K562 (cell line): ENCODE data around the gene ARL2.

Experiments used
- CBX3 ChIP-seq, 2 experiments: IDR thresholded peaks; 1 replicate in 1 of 2; 2 replicates in 1 of 2; pipeline ENCODE4 v1.6.1; 2012; ENCODE audit warnings: inconsistent platforms in 2 of 2, low read length in 2 of 2, borderline replicate concordance in 1 of 2, control low read depth in 1 of 2
- CREB5 ChIP-seq: fragments of 250-450 bp; sonication (Bioruptor Pico); IDR thresholded peaks from 2 replicates; pipeline ENCODE4 v1.5.0; 2020; ENCODE audit warnings: mild to moderate bottlenecking
- CTCF ChIP-seq, 3 experiments: IDR thresholded peaks in 2 of 3; conservative IDR thresholded peaks in 1 of 3; 2 replicates each; pipeline ENCODE4 v1.5.1; 2011 to 2012; ENCODE audit warnings: low read length in 3 of 3, mild to moderate bottlenecking in 3 of 3, control low read depth in 2 of 3, improper control_type of control experiment in 1 of 3, inconsistent platforms in 1 of 3, low read depth in 1 of 3, mixed read lengths in 1 of 3, moderate library complexity in 1 of 3; ENCODE audit not compliant: insufficient read depth in 2 of 3
- JUNB ChIP-seq: fragments of 450-650 bp; formaldehyde crosslinking; conservative IDR thresholded peaks from 2 replicates; pipeline ENCODE4 v1.4.0; 2020; ENCODE audit warnings: mild to moderate bottlenecking
- POLR2AphosphoS5 ChIP-seq: IDR thresholded peaks from 2 replicates; pipeline ENCODE4 v1.6.1; 2011; ENCODE audit warnings: mild to moderate bottlenecking, low read depth, low read length, moderate library complexity; ENCODE audit not compliant: control insufficient read depth, insufficient read depth
- POLR3A ChIP-seq: IDR thresholded peaks from 2 replicates; pipeline ENCODE4 v1.6.1; 2011; ENCODE audit warnings: borderline replicate concordance, mild to moderate bottlenecking, moderate library complexity; ENCODE audit not compliant: insufficient read length, insufficient read depth; ENCODE audit errors: extremely low read depth
- PTRF ChIP-seq: fragments of 450-650 bp; IDR thresholded peaks from 2 replicates; pipeline ENCODE4 v1.6.1; 2016; ENCODE audit warnings: mild to moderate bottlenecking, missing genetic modification characterization, missing compliant biosample characterization
- RNF219 ChIP-seq: fragments of 250-450 bp; sonication (Bioruptor Pico); IDR thresholded peaks from 2 replicates; pipeline ENCODE4 v1.5.0; 2022; ENCODE audit warnings: mild to moderate bottlenecking
- TGIF2 ChIP-seq: sonication (generic); formaldehyde crosslinking; IDR thresholded peaks from 2 replicates; pipeline ENCODE4 v1.8.1; 2022; ENCODE audit warnings: mild to moderate bottlenecking, missing genetic modification reagents, moderate library complexity
- ZBTB1 ChIP-seq: sonication (generic); formaldehyde crosslinking; IDR thresholded peaks from 2 replicates; pipeline ENCODE4 v1.8.1; 2023; ENCODE audit warnings: missing genetic modification reagents, low read depth, mild to moderate bottlenecking, borderline replicate concordance
- ZNF707 ChIP-seq: fragments of 250-450 bp; sonication (Bioruptor Pico); conservative IDR thresholded peaks from 2 replicates; pipeline ENCODE4 v1.8.0; 2022; ENCODE audit warnings: inconsistent platforms, mild to moderate bottlenecking, moderate library complexity
- TF ChIP-seq, protein P1 (sequence below): sonication (generic); formaldehyde crosslinking; IDR thresholded peaks from 2 replicates; pipeline ENCODE4 v1.9.0; 2022; ENCODE audit warnings: mild to moderate bottlenecking, missing genetic modification reagents
- TF ChIP-seq, protein P2 (sequence below), 2 experiments: fragments of 450-650 bp in 1 of 2; sonication (generic) in 1 of 2; formaldehyde crosslinking in 1 of 2; IDR thresholded peaks in 1 of 2; conservative IDR thresholded peaks in 1 of 2; 2 replicates each; pipeline versions ENCODE4 v1.6.1 to v1.8.1; 2016 to 2023; ENCODE audit warnings: mild to moderate bottlenecking in 2 of 2, moderate library complexity in 2 of 2, inconsistent platforms in 1 of 2, missing genetic modification reagents in 1 of 2
- TF ChIP-seq, protein P3 (sequence below), 3 experiments: fragments of 200-800 bp in 1 of 3; fragments of 250-450 bp in 1 of 3; fragments of 450-650 bp in 1 of 3; sonication (Bioruptor Pico) in 1 of 3; sonication (Bioruptor generic) in 1 of 3; formaldehyde crosslinking in 1 of 3; IDR thresholded peaks; 2 replicates each; pipeline versions ENCODE4 v1.6.1 to v1.8.0; 2016 to 2022; ENCODE audit warnings: mild to moderate bottlenecking in 2 of 3, missing genetic modification characterization in 2 of 3, missing compliant biosample characterization in 1 of 3, moderate library complexity in 1 of 3

DNA sequence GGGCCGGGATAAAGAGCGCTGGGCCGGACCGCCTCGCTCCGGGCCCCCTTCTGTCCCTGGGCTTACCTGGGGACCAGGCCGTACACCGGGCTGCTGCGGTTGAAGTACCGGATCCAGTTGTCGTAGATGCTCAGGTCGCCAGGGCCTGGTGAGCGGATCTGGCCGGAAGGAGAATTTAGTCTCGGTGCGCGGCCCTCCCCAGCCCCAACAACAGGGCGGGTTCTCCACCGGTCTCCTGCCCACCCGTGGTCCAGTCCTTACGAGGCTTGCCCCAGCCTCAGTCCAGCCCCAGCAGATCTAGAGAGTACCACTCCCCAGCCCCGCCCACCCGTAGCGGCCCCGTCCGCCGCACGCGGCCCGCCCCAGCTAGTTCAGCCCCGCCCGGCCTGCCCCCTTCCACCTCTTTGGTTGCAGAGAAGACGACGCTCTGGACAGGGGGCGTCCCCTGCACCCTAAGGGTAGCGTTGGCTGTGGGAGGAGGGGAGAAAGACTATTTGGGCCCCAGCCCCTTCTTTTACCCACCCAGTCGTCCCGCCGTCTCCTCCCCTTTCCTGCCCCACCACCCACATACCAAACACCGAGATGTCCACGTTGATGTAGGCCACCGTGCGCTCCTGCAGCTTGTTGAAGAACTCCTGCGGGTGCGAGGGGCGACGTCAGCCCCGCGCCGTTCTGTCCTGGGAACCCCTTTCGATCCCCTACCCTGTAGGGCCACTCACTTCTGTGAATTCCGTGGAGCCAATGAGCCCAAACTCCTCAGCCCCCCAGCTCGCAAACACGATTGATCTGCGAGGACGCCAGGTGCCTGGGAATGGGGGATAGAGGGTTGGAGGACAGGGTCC lies 33.8 kb downstream of the ARL2 start:
- TF ChIP-seq CTCF (IDR thresholded peaks at IDR 0.05 in 2 of 3, conservative IDR thresholded peaks at IDR 0.05 in 1 of 3; ENCODE audit: insufficient read depth in 2 of 3, low read depth in 1 of 3, low read length in 3 of 3), result no peak
- no peak for TF ChIP-seq JUNB (CRISPR knock-in tag)
- no peak for TF ChIP-seq ZNF707 (CRISPR knock-in tag)
- no peak for TF ChIP-seq CREB5
- TF ChIP-seq POLR3A, result no peak
- TF ChIP-seq RNF219 (CRISPR knock-in tag), result no peak
- TF ChIP-seq, protein P1, sequence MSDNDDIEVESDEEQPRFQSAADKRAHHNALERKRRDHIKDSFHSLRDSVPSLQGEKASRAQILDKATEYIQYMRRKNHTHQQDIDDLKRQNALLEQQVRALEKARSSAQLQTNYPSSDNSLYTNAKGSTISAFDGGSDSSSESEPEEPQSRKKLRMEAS, result no peak
- TF ChIP-seq ZBTB1 (CRISPR knock-in tag), result no peak
- TF ChIP-seq, protein P2, sequence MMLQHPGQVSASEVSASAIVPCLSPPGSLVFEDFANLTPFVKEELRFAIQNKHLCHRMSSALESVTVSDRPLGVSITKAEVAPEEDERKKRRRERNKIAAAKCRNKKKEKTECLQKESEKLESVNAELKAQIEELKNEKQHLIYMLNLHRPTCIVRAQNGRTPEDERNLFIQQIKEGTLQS (IDR thresholded peaks at IDR 0.05), result no peak
- TF ChIP-seq, protein P2 (CRISPR knock-in tag; conservative IDR thresholded peaks at IDR 0.05), result no peak
- no peak for TF ChIP-seq TGIF2 (CRISPR knock-in tag)
- no peak for TF ChIP-seq PTRF
- no peak for TF ChIP-seq POLR2AphosphoS5
- no peak for TF ChIP-seq CBX3 (IDR thresholded peaks at IDR 0.05; ENCODE audit: borderline replicate concordance in 1 of 2, low read length in 2 of 2)
- TF ChIP-seq, protein P3, sequence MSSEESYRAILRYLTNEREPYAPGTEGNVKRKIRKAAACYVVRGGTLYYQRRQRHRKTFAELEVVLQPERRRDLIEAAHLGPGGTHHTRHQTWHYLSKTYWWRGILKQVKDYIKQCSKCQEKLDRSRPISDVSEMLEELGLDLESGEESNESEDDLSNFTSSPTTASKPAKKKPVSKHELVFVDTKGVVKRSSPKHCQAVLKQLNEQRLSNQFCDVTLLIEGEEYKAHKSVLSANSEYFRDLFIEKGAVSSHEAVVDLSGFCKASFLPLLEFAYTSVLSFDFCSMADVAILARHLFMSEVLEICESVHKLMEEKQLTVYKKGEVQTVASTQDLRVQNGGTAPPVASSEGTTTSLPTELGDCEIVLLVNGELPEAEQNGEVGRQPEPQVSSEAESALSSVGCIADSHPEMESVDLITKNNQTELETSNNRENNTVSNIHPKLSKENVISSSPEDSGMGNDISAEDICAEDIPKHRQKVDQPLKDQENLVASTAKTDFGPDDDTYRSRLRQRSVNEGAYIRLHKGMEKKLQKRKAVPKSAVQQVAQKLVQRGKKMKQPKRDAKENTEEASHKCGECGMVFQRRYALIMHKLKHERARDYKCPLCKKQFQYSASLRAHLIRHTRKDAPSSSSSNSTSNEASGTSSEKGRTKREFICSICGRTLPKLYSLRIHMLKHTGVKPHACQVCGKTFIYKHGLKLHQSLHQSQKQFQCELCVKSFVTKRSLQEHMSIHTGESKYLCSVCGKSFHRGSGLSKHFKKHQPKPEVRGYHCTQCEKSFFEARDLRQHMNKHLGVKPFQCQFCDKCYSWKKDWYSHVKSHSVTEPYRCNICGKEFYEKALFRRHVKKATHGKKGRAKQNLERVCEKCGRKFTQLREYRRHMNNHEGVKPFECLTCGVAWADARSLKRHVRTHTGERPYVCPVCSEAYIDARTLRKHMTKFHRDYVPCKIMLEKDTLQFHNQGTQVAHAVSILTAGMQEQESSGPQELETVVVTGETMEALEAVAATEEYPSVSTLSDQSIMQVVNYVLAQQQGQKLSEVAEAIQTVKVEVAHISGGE (CRISPR knock-in tag; IDR thresholded peaks at IDR 0.05), result no peak
